GM12878 (cell line): ENCODE measurements around the gene RRAD.
"Not testable (repeated sequence)": the region's sequence is repeated elsewhere in the genome, so short reads cannot be mapped to it uniquely, and the experiment has no call there.

ENCODE experiments used
- CHD2 ChIP-seq: IDR thresholded peaks from 2 replicates; pipeline ENCODE4 v1.6.1; 2011; ENCODE audit warnings: low read depth, low read length, improper control_type of control experiment, borderline replicate concordance
- E4F1 ChIP-seq: fragments of 450-650 bp; IDR thresholded peaks from 2 replicates; pipeline ENCODE4 v1.6.1; 2018; ENCODE audit warnings: borderline replicate concordance, mild to moderate bottlenecking; ENCODE audit not compliant: partially characterized antibody
- POLR2A ChIP-seq: IDR thresholded peaks from 2 replicates; pipeline ENCODE4 v1.6.1; 2011; ENCODE audit warnings: low read depth, mild to moderate bottlenecking, low read length

DNA sequence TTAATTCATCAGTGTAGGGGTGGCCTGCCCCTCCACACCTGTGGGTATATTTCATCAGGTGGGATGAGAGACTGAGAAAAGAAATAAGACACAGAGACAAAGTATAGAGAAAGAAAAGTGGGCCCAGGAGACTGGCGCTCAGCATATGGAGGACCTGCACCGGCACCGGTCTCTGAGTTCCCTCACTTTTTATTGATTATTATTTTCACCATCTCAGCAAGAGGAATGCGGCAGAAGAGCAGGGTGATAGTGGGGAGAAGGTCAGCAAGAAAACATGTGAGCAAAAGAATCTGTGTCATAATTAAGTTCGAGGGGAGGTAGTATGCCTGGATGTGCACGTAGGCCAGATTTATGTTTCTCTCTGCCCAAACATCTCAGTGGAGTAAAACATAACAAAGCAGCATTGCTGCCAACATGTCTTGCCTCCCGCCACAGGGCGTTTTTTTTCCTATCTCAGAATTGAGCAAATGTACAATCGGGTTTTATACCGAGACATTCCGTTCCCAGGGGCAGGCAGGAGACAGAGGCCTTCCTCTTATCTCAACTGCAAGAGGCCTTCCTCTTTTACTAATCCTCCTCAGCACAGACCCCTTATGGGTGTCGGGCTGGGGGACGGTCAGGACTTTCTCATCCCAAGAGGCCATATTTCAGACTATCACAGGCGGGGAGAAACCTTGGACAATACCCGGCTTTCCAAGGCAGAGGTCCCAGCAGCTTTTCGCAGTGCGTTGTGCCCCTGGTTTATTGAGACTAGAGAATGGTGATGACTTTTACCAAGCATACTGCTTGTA lies 30.2 kb upstream of the RRAD start:
- not testable (repeated sequence) for TF ChIP-seq E4F1, POLR2A, CHD2
